ENCODE data around the gene PCCB. TPM values are rescaled to one million over a fixed set of nuclear protein-coding genes. Genes with fewer than 3 reads are reported as not detected.
A peak's percentile ranks its signal among the peaks of the same experiment; 100 is the strongest.
"Not testable (repeated sequence)": the region's sequence is repeated elsewhere in the genome, so short reads cannot be mapped to it uniquely, and the experiment has no call there.

The PCCB gene
- 10 to 100 TPM; 14.5 to 26.4 TPM for total RNA-seq

- TF ChIP-seq CTCF (IDR thresholded peaks at IDR 0.05) (peak; percentile 56 to 98 (median 88)), POLR2A (IDR thresholded peaks at IDR 0.05) (peak; percentile 60 to 85 (median 83))
- Histone ChIP-seq H3K36me3 (replicated peaks in 1 of 2; ENCODE audit: insufficient read depth in 1 of 2, low read depth in 2 of 2) (no peaks in the 10 kb centered on the region), H3K27ac (peak within 1 kb of the TSS; percentile 77 to 97 (median 86)), H3K27me3 (no peaks in the 10 kb centered on the region), H3K4me3 (peak within 1 kb of the TSS; percentile 21 to 30), H3K9me3 (no peaks in the 10 kb centered on the region), H3K4me1 (peaks cover 21% of the 10 kb centered on the region)
- DNase-seq (peak; percentile 95 to 97 (median 96)), ATAC-seq (peak; percentile 98)
- intact Hi-C loops (cut with DNase I) = no loop called here
- 0 to 1% methylated on average over 9 to 57 of the region's 64 CpGs for WGBS, 2 donors
Measured at GRCh38 chr3:136250059-136250902, at the start of gene PCCB. Gene PCCB, plus strand, starts transcription at chr3:136250340. Its CDS starts 36 bp downstream, at chr3:136250376.

GRCh38 chr3:136207489-136208115, 42.5 kb upstream of the PCCB start:
- WGBS, 2 donors = 56 to 70% methylated on average over 4 of the region's 4 CpGs
- intact Hi-C loops (cut with DNase I) = no loop called here
- no peak for DNase-seq
- Histone ChIP-seq H3K27ac (no peak overlapping the region), H3K27me3 (no peaks in the 10 kb centered on the region), H3K36me3 (replicated peaks in 1 of 2; ENCODE audit: insufficient read depth in 1 of 2, low read depth in 2 of 2) (no peaks in the 10 kb centered on the region), H3K4me1 (no peaks in the 10 kb centered on the region), H3K9me3 (no peaks in the 10 kb centered on the region), H3K4me3 (no peak overlapping the region)
- TF ChIP-seq CTCF (IDR thresholded peaks at IDR 0.05) (no peak), POLR2A (IDR thresholded peaks at IDR 0.05) (no peak)
- ATAC-seq = no peak

GRCh38 chr3:136209921-136210320, 40.2 kb upstream of the PCCB start:
- intact Hi-C loops (cut with DNase I) = no loop called here
- Histone ChIP-seq H3K4me1 (no peaks in the 10 kb centered on the region), H3K4me3 (no peak overlapping the region), H3K9me3 (no peaks in the 10 kb centered on the region), H3K27me3 (no peaks in the 10 kb centered on the region), H3K36me3 (replicated peaks in 1 of 2; ENCODE audit: insufficient read depth in 1 of 2, low read depth in 2 of 2) (no peaks in the 10 kb centered on the region), H3K27ac (no peak overlapping the region)
- ATAC-seq (no peak), DNase-seq (no peak)
- TF ChIP-seq CTCF (IDR thresholded peaks at IDR 0.05) (no peak), POLR2A (IDR thresholded peaks at IDR 0.05) (no peak)

- TF ChIP-seq POLR2A (IDR thresholded peaks at IDR 0.05) = no peak
- TF ChIP-seq CTCF (IDR thresholded peaks at IDR 0.05) = no peak
- 80 to 86% methylated on average over 2 of the region's 2 CpGs for WGBS, 2 donors
- intact Hi-C loops (cut with DNase I) = no loop called here
Measured at GRCh38 chr3:136211547-136211946, 38.6 kb upstream of the PCCB start.

GRCh38 chr3:136222746-136223145, 27.4 kb upstream of the PCCB start:
- H3K9me3 ChIP-seq; intact Hi-C loops (cut with DNase I); DNase-seq; ATAC-seq; H3K4me3 ChIP-seq; H3K27ac ChIP-seq; H3K4me1 ChIP-seq; H3K27me3 ChIP-seq; H3K36me3 ChIP-seq (replicated peaks in 1 of 2; ENCODE audit: insufficient read depth in 1 of 2, low read depth in 2 of 2): not testable (repeated sequence)
- WGBS, 2 donors = 80 to 89% methylated on average over 4 of the region's 4 CpGs

More at GRCh38 chr3:136211547-136211946, 38.6 kb upstream of the PCCB start:
- no peak overlapping the region for H3K4me3 ChIP-seq
- no peaks in the 10 kb centered on the region for H3K36me3 ChIP-seq (replicated peaks in 1 of 2; ENCODE audit: insufficient read depth in 1 of 2, low read depth in 2 of 2)
- no peaks in the 10 kb centered on the region for H3K27me3 ChIP-seq
- ATAC-seq = no peak
- H3K27ac ChIP-seq = no peak overlapping the region
- no peak for DNase-seq
- H3K4me1 ChIP-seq = no peaks in the 10 kb centered on the region
- no peaks in the 10 kb centered on the region for H3K9me3 ChIP-seq

Measured in body of pancreas (tissue), 4 donors.